Activated CD4-positive, CD25-positive, alpha-beta regulatory T cell treated with anti-CD3 and anti-CD28 coated beads, Interleukin-2, amount 50 U/mL, for 72 hours (primary cell): ENCODE data around the gene FBN1.

Experiments
- DNase-seq: peaks from one replicate; pipeline ENCODE4 v3.0.0; 2021

The FBN1 gene

GRCh38 chr15:48578965-48579364 is 66.5 kb downstream of the FBN1 start:
- DNase-seq: no peak

DNA sequence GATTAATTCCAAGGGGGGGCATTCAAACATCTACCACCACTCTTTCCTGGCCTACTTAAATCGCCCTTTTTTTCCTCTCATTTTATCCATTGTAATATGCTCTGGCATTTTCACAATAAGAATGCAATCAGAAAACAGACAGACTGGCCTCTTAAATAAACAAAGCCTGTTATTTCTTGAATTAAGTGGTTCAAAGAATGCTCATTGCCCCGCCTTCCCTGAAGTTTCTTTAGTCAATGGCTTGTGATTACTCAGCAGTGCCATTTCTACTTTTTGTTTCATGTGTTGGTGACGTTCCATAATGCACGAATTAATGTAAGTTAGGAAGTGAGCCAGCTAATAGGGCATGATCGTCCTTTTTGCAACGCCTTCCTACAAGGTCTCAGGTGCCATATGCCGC is 68.0 kb downstream of the FBN1 start:
- no peak for DNase-seq

DNA sequence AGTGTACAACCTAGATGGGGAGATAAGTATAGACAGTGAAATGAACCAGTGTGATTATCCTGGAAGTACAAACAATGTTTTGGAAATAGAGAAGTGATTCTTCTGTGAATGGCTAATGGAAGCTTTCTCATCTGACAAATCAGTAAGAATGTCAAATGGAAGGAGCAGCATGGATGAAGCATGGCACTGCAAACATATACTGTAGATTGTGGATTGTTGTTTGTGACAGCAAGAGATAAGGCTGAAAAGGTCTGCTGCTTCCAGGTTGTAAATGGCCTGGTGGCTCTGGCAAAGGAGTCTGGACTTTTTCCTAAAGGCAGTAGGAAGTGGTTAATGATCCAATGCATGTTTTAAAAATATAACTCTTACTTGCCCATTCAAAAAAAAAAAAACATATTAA is 71.3 kb downstream of the FBN1 start:
- no peak for DNase-seq

- DNase-seq: no peak
Measured at GRCh38 chr15:48573780-48574179, 71.7 kb downstream of the FBN1 start.

DNA sequence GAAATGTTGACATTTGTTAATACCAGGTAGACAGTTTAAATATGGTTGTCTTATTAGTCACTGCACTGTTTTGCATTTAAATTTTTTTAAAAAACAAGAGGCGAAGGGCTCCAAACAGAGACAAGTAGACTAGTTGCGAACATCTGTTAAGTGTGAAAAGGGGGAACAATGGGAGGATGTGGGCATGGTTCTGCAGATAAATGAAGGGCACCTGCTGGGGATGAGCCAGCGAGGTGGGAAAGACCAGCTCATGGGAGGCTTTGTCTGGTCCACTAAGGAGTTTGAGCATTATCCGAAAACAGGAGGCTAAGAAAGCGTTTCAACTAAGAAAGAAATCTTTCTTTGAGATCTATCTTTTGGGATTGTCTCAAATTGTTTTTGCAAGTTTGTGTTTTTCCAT is 72.7 kb downstream of the FBN1 start:
- DNase-seq: no peak

DNA sequence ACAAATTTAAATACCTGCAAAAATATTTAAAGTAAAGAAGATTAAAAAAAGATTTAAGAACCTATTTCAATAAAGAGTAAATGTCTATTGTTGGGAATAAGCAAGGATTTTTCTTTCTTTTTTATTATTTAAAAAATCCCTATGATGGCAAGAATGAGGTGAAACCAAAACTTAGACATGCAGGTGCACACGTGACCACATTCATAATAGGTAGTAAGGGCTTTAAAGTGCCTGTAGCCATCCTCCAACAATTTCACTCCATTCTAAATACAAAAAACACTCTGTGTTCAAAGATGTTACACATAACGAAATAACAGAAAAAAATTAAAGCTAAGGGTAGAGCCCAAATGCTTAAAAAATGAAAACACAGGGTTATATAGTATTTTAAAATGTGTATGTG is 74.0 kb downstream of the FBN1 start:
- no peak for DNase-seq

DNA sequence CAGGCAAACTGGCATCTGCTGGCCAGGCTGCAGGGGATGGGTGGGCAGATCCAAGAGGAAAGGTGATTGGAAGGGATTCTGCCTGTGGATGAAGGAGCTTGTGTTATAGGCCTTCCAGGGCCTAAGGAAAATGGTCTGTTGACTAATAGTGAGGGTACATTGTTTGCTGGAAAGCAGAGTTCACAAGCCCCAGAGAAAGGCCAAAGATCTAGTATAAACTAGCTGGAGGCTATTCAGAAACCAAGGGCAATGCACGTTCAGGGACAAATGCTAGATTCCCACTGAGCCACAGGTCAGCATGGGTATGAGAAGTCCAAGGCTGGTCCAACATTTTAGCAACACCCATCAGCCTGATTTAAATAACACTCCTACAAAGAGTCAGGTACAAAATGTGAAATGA is 74.7 kb downstream of the FBN1 start:
- no peak for DNase-seq

- no peak for DNase-seq
Measured at GRCh38 chr15:48569591-48570302, 75.8 kb downstream of the FBN1 start.

DNA sequence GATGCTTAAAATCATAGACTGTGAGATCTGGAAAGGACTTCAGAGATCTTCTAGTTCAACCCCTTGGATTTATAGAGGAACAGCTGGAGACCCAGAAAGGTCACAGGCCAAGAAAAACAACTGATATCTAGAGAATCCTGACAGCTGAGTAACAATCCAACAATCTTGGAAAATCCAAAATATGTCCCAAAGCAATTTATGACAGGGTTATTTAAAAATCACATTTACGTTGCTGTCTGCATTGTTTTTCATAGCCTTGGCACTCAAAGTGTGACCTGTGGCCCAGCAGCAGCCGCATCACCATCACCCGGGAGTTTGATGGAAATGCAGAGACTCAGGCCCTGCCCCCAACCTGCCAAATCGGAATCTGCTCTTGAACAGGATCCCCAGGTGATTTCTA is 78.8 kb downstream of the FBN1 start:
- no peak for DNase-seq

DNA sequence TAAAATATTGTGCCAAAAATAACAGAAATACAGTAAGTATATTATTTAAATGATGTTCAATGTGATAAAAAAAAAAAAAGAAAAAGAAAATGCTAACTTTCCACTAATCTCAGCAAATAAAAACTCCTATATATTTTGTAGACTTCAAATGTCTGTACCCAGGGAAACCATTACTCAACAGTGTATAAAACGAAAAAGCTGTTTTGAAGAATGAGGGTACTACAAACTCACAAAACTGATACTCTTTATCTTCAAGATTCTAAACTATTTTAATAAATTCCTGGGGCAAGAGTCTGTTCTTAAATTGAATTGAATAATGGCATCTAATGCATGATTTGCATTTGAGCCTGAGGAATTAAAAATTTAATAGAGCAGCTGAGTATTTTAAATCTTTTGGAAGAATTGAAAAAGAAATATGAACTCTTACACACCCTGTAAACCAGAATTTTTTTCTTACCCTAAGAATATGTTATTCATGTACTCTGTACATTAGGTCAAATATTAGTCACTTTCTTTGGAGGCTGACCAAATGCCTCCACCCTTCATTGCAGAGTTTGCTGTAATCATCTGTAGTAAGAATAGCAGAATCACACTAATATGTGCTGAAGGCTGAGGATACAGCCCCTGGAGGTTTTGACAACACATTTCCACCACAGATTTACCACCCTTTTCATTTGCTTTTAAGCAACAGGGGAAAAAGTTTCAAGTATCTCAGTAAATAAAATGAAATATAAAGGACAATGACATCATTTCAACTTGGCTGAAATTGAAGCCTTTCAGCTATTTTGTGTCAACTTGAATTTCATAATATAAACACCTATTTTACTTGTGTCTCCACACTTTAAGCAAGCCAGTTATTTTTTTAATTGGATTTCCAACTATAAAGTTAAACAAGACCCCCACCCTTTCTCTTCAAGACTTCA is 79.7 kb downstream of the FBN1 start:
- no peak for DNase-seq

DNA sequence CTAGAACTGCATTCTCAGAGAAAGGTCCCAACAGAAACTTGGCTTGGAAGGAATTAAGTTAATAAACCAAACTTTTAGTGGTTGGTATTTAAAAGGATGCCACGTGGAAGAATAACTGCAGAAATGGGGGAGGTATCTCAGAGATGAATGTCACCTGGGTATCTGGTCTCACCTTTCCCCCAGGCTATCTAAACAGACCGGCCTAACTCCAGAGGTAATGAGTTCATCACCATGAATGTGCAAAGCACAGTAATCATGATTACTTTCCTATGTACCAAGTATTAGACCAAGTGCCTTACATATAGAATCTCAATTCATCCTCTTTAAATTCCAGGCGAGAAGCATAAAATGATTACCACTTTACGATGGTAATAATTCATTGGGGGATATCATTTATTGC is 80.8 kb downstream of the FBN1 start:
- no peak for DNase-seq

GRCh38 chr15:48563934-48564333 is 81.6 kb downstream of the FBN1 start:
- DNase-seq: no peak

GRCh38 chr15:48560321-48561051 is 85.0 kb downstream of the FBN1 start:
- no peak for DNase-seq

DNA sequence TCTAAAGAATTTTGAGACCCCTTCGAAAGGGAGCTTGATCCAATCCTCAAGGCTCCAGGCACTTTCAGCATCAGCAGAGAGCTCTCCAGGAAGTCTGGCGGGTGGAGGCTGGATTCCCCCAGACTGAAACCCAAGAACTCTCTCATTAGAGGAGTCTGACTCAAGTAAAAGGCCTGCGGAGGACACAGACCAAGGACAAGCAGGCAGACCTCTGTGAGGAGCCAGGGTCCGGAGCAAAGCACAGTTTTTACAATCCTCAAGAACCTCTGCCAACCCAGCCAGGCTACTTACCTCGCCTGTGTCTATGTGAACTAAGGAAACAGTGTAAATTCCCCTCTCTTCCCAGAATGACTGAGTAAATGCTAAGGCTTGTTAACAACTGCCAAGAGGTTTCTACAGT is 86.2 kb downstream of the FBN1 start:
- no peak for DNase-seq

DNA sequence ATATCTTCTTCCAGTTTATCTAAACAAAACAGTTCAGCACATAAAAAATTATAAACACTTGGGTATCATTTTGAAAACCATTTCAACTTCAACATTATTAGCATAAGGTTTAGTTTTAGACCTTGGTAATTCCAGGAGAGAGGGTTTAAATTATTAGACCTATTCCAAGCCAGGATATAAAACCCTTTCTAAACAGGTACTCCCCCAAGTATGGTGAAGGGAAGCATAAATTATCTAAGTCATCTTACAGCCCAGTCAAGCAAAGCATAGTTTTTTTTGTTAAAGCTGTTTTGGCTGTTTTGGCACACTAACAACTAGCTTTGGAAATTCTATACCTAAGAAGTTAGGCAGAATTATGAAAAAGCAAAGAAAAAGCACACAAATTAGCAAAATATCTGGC is 87.3 kb downstream of the FBN1 start:
- DNase-seq: no peak

DNA sequence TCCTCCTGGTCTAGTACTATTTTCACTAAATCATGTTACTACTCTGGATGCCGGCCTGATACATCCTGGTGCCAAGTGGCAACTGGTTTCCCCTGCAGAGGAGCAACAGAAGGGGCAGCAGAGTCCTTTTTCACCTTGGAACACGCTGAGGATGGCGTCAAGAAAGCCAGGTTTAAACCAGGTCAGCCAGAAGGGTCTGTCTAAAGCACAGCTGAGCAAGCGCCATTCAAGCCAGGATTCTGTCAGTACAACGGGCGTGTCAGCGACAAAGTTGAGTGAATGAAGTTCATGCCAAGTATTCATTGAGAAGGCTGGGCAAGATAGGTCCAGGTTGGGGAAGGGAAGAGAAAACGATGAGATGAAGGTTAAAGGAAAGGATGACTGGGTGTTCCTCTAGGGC is 88.2 kb downstream of the FBN1 start:
- DNase-seq: no peak

GRCh38 chr15:48556159-48556897 is 89.2 kb downstream of the FBN1 start:
- DNase-seq: no peak

DNA sequence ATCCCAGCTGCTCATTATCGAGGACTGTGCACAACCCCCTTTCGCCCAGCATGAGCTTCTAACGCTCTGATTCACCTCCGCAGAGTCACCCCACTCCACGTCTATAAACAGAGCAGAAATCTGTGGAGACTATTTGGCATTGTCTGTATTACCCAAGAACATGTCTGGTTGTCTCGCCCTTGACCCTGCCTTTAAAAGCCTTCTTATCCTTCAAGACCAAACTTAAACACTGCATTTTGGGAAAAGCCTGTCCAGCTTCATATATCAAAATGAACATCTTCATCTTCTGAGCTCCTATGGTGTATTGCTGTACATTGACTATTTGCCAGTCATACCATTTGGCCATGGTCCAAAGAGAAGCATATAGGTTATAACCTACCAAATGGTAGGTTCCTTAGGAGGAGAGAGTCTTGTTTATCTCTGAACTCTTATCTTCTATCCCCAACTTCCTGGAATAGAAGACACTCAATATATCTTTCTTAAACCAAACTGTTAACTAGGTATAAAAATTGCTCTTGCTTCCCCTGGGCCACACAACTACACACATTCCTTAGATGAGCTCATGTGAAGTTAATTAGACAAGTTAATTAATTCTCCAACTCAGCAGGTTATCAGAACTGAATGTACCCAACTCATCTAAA is 90.1 kb downstream of the FBN1 start:
- no peak for DNase-seq

- DNase-seq: no peak
Measured at GRCh38 chr15:48554112-48554511, 91.4 kb downstream of the FBN1 start.

DNA sequence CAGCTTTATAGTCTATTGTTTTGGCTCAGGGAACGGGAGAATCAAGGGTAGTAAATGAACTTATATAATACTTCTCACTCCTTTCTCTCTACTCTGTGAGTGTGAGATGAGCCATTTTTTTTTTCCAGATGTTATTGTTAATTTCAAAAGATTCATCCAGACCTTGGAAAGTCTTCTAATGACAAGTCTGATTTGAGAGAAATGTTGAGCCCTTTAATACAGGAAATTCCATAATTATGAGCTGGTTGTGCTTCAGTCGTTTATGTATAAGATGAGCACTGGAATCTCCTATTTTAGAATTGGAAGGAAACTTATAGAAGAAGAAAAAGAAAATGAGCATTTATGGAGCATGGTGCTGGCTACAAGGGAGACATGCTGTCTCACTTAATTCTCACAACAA is 92.0 kb downstream of the FBN1 start:
- DNase-seq: no peak

DNA sequence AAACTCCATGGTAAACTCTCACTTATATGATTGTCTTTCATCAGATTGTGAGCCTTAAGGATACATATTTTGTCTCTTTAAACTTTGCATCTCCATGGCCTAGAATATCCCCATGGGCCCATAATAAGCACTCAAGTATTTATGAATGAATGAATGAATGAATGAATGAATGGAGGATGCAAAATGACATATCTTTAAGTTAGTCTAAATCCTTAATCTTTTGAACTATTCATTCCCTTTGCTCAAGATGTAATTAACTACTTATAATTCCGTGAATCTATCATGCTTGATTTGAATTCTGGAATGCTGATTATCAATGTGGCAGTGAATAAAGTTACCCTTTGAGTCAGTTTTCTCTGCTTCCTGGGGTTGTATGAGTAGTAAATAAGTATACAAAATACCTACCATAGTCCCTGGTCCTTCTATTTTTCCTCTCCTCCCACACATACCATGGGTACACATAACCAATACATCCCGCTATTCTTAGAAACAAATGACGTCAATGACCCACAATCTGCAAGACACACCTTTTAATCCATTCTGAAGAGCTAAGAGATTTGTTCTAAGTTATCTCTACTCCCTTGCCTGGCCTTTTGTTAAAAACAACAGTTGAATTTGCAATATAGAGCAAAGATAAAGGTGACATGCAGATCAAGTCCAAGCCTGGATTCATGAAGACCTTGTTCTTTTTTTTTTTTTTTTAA is 94.5 kb downstream of the FBN1 start:
- DNase-seq: no peak

GRCh38 chr15:48548455-48548854 is 97.1 kb downstream of the FBN1 start:
- DNase-seq: no peak
